Neural cell (in vitro differentiated cells): Measurements from ENCODE around the gene MTG1.

Experiments used
- CTCF ChIP-seq: fragments of 450-650 bp; IDR thresholded peaks from 2 replicates; pipeline ENCODE4 v1.5.1; 2014; ENCODE audit warnings: antibody characterized with exemption, mild to moderate bottlenecking, moderate library complexity; ENCODE audit not compliant: poor library complexity, severe bottlenecking
- POLR2AphosphoS5 ChIP-seq: IDR thresholded peaks from 2 replicates; pipeline ENCODE4 v1.6.1; 2012
- REST ChIP-seq: IDR thresholded peaks from 2 replicates; pipeline ENCODE4 v1.6.1; 2012; ENCODE audit warnings: borderline replicate concordance
- TAF1 ChIP-seq: IDR thresholded peaks from 2 replicates; pipeline ENCODE4 v1.6.1; 2012; ENCODE audit warnings: low read depth

GRCh38 chr10:133459454-133460207 is 65.7 kb downstream of the MTG1 start:
- TF ChIP-seq TAF1: no peak
- TF ChIP-seq CTCF: no peak
- no peak for TF ChIP-seq REST
- TF ChIP-seq POLR2AphosphoS5: no peak
